Astrocyte (in vitro differentiated cells and primary cell): ENCODE results near the gene DOCK7. TPM values are rescaled to one million over a fixed set of nuclear protein-coding genes. Genes with fewer than 3 reads are reported as not detected.

Experiments used
- DNase-seq: peaks from one replicate; pipeline ENCODE4 v3.0.0-alpha.2; 2010; ENCODE audit warnings: low read depth
- FAIRE-seq: peaks from 2 replicates; lab custom pipeline; 2011; peaks lifted over from hg19 to GRCh38; lab: Jason Lieb, UNC
- H2AFZ ChIP-seq: 2 replicates; pipeline ENCODE4 v1.6.0; 2012; ENCODE audit warnings: low read depth, low read length, inconsistent platforms
- H3K27ac ChIP-seq: 2 replicates; pipeline ENCODE4 v1.5.1; 2011; ENCODE audit warnings: low read depth, low read length, inconsistent platforms
- H3K27me3 ChIP-seq: 2 replicates; pipeline ENCODE4 v1.6.0; 2011; ENCODE audit warnings: low read length, inconsistent platforms; ENCODE audit not compliant: insufficient read depth
- H3K36me3 ChIP-seq: 2 replicates; pipeline ENCODE4 v1.5.1; 2011; ENCODE audit warnings: low read length, inconsistent platforms; ENCODE audit not compliant: insufficient read depth
- H3K4me1 ChIP-seq: 2 replicates; pipeline ENCODE4 v1.5.1; 2011; ENCODE audit warnings: low read length, inconsistent platforms; ENCODE audit not compliant: insufficient read depth
- H3K4me2 ChIP-seq: 2 replicates; pipeline ENCODE4 v1.6.0; 2012; ENCODE audit warnings: low read length, inconsistent platforms
- H3K4me3 ChIP-seq: 2 replicates; pipeline ENCODE4 v1.5.1; 2011; ENCODE audit warnings: low read depth, mild to moderate bottlenecking, low read length, inconsistent platforms; ENCODE audit not compliant: insufficient read depth
- H3K79me2 ChIP-seq: 2 replicates; pipeline ENCODE4 v1.6.0; 2012; ENCODE audit warnings: mild to moderate bottlenecking, low read length, inconsistent platforms; ENCODE audit not compliant: insufficient read depth
- H3K9ac ChIP-seq: 2 replicates; pipeline ENCODE4 v1.6.0; 2012; ENCODE audit warnings: mild to moderate bottlenecking, low read length, inconsistent platforms
- H3K9me3 ChIP-seq: 2 replicates; pipeline ENCODE4 v1.5.1; 2012; ENCODE audit warnings: low read depth, mild to moderate bottlenecking, low read length, inconsistent platforms; ENCODE audit not compliant: insufficient read depth
- H4K20me1 ChIP-seq: 2 replicates; pipeline ENCODE4 v1.6.0; 2012; ENCODE audit warnings: low read length, inconsistent platforms; ENCODE audit not compliant: insufficient read depth
- H3K27ac Mint-ChIP-seq: one replicate; pipeline ENCODE4 v1.8.0; 2021; ENCODE audit warnings: mild to moderate bottlenecking, mixed read lengths; ENCODE audit not compliant: unreplicated experiment
- H3K27me3 Mint-ChIP-seq: one replicate; pipeline ENCODE4 v1.8.0; 2021; ENCODE audit warnings: low read depth, mixed read lengths; ENCODE audit not compliant: unreplicated experiment
- H3K36me3 Mint-ChIP-seq: one replicate; pipeline ENCODE4 v1.8.0; 2021; ENCODE audit warnings: low read depth, mixed read lengths; ENCODE audit not compliant: unreplicated experiment
- H3K4me1 Mint-ChIP-seq: one replicate; pipeline ENCODE4 v1.8.0; 2021; ENCODE audit warnings: low read depth, mixed read lengths; ENCODE audit not compliant: unreplicated experiment
- H3K4me3 Mint-ChIP-seq: one replicate; pipeline ENCODE4 v1.8.0; 2021; ENCODE audit warnings: mild to moderate bottlenecking, moderate library complexity, mixed read lengths; ENCODE audit not compliant: unreplicated experiment
- H3K9me3 Mint-ChIP-seq: one replicate; pipeline ENCODE4 v1.8.0; 2021; ENCODE audit warnings: mild to moderate bottlenecking, mixed read lengths; ENCODE audit not compliant: unreplicated experiment
- CTCF ChIP-seq: IDR thresholded peaks from 2 replicates; pipeline ENCODE4 v1.5.1; 2011; ENCODE audit warnings: low read depth, mild to moderate bottlenecking, inconsistent platforms, low read length, moderate library complexity; ENCODE audit not compliant: insufficient read depth
- EZH2 ChIP-seq: IDR thresholded peaks from 2 replicates; pipeline ENCODE4 v1.6.1; 2012; ENCODE audit warnings: mild to moderate bottlenecking, low read length, inconsistent platforms; ENCODE audit not compliant: insufficient read depth
- total RNA-seq: library from RNA; stranded (reverse); gene quantifications from 2 replicates; pipeline ENCODE4 v1.2.1, GENCODE V29; 2021

Gene DOCK7
- total RNA-seq, 1 donor from 2014 or later: 68.7 TPM

DNA sequence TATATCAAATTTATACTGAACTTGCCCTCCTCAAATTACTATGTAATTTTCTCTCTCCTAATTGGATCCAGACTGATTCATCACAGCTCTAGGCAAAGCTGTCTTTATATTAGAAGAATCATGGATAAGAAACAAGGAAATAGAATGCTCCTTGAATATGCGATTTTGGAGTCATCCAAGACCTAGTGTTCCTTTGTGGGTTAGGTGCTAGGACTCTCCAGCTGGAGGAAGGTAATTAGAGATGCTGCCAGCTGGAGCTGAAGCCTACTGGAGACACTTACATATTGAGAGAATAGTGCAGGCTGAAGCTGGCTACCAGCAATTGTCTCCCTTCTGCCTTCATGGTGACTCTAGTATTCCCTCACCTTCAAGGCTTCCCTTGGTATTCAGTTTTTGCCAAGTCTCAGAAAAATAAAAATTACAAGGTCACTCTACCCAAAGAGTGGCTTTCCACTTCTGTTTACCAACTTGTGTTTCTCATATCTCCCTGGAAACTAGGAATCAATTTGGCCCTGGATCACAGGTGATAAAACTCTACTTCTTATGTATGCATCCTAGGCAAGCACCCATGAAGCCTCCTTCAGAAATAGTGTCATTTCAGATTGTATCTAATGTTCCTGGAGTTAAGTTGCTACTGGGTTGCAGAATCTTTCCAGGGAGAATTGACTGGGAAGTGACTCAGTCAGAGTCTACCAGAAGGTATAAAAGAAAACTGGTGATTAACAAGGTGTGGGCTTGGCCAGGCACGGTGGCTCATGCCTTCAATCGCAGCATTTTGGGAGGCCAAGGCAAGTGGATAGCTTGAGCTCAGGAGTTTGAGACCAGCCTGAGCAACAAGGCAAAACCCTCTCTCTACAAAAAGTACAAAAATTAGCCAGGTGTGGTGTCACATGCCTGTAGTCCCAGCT lies 24.4 kb upstream of the DOCK7 start:
- H4K20me1 ChIP-seq: no peaks in the 10 kb centered on the region
- Mint-ChIP-seq H3K4me1 (peaks cover 6% of the 10 kb centered on the region), H3K27me3 (no peaks in the 10 kb centered on the region), H3K27ac (no peak overlapping the region), H3K36me3 (no peaks in the 10 kb centered on the region), H3K9me3 (no peaks in the 10 kb centered on the region), H3K4me3 (no peak overlapping the region)
- no peaks in the 10 kb centered on the region for H3K9me3 ChIP-seq
- no peak for FAIRE-seq
- TF ChIP-seq CTCF (no peak), EZH2 (no peak)
- no peaks in the 10 kb centered on the region for H3K4me1 ChIP-seq
- H3K4me2 ChIP-seq: no peak overlapping the region
- no peak overlapping the region for H3K27ac ChIP-seq
- no peak overlapping the region for H3K9ac ChIP-seq
- H2AFZ ChIP-seq: no peak overlapping the region
- no peak for DNase-seq
- H3K27me3 ChIP-seq: no peaks in the 10 kb centered on the region
- H3K36me3 ChIP-seq: no peaks in the 10 kb centered on the region
- H3K4me3 ChIP-seq: no peak overlapping the region
- no peaks in the 10 kb centered on the region for H3K79me2 ChIP-seq

- no peak overlapping the region for H3K4me3 ChIP-seq
- no peaks in the 10 kb centered on the region for H3K9me3 ChIP-seq
- H3K27ac Mint-ChIP-seq: no peak overlapping the region
- DNase-seq (no peak), FAIRE-seq (no peak)
- H2AFZ ChIP-seq: no peak overlapping the region
- TF ChIP-seq EZH2: no peak
- no peak for TF ChIP-seq CTCF
- H3K9ac ChIP-seq: no peak overlapping the region
- no peaks in the 10 kb centered on the region for H3K79me2 ChIP-seq
- no peaks in the 10 kb centered on the region for H3K27me3 Mint-ChIP-seq
- peaks cover 2% of the 10 kb centered on the region for H3K4me1 Mint-ChIP-seq
- H3K36me3 ChIP-seq: no peaks in the 10 kb centered on the region
- H3K4me3 Mint-ChIP-seq: no peak overlapping the region
- H3K4me2 ChIP-seq: no peak overlapping the region
- no peaks in the 10 kb centered on the region for H4K20me1 ChIP-seq
- no peaks in the 10 kb centered on the region for H3K36me3 Mint-ChIP-seq
- H3K27ac ChIP-seq: no peak overlapping the region
- H3K27me3 ChIP-seq: no peaks in the 10 kb centered on the region
- no peaks in the 10 kb centered on the region for H3K4me1 ChIP-seq
- peaks cover 2% of the 10 kb centered on the region for H3K9me3 Mint-ChIP-seq
Measured at GRCh38 chr1:62707744-62708120, 19.5 kb upstream of the DOCK7 start.
